Loucy (cell line): ENCODE measurements around the gene TPD52L1.

Experiments
- H2AFZ ChIP-seq: fragments of 200-600 bp; sonication (generic); 2 replicates; pipeline ENCODE4 v1.6.0; 2016; ENCODE audit warnings: antibody characterized with exemption, mild to moderate bottlenecking, low read length, moderate library complexity
- H3F3A ChIP-seq: fragments of 200-600 bp; 2 replicates; pipeline ENCODE4 v1.6.0; 2016; ENCODE audit warnings: antibody characterized with exemption, low read depth, mild to moderate bottlenecking
- H3K27me3 ChIP-seq: fragments of 200-600 bp; sonication (generic); 2 replicates; pipeline ENCODE4 v1.6.1; 2014; ENCODE audit warnings: low read length, mild to moderate bottlenecking; ENCODE audit not compliant: insufficient read depth, poor library complexity, severe bottlenecking
- H3K36me3 ChIP-seq: fragments of 200-600 bp; sonication (generic); 2 replicates; pipeline ENCODE4 v1.6.1; 2016; ENCODE audit warnings: low read length; ENCODE audit not compliant: insufficient read depth
- H3K4me1 ChIP-seq: fragments of 200-600 bp; sonication (generic); 2 replicates; pipeline ENCODE4 v1.5.1; 2014; ENCODE audit warnings: low read length, mild to moderate bottlenecking; ENCODE audit not compliant: insufficient read depth, poor library complexity, severe bottlenecking
- H3K4me2 ChIP-seq: fragments of 200-600 bp; sonication (generic); 2 replicates; pipeline ENCODE4 v1.6.0; 2014; ENCODE audit warnings: antibody characterized with exemption, low read length, low read depth, mild to moderate bottlenecking; ENCODE audit not compliant: poor library complexity, severe bottlenecking
- H3K4me3 ChIP-seq: fragments of 200-600 bp; sonication (generic); 2 replicates; pipeline ENCODE4 v1.5.1; 2014; ENCODE audit warnings: low read length, mild to moderate bottlenecking, mixed read lengths; ENCODE audit not compliant: poor library complexity, severe bottlenecking
- H3K79me2 ChIP-seq: fragments of 200-600 bp; sonication (generic); 2 replicates; pipeline ENCODE4 v1.6.1; 2014; ENCODE audit warnings: low read length; ENCODE audit not compliant: insufficient read depth
- H3K9ac ChIP-seq: fragments of 200-600 bp; sonication (generic); 2 replicates; pipeline ENCODE4 v1.6.0; 2014; ENCODE audit warnings: mild to moderate bottlenecking, low read depth, low read length, moderate library complexity; ENCODE audit not compliant: poor library complexity, severe bottlenecking
- H3K9me2 ChIP-seq: fragments of 200-600 bp; sonication (generic); replicated peaks from 2 replicates; pipeline ENCODE4 v1.6.1; 2016; ENCODE audit warnings: low read depth, low read length, mixed read lengths
- H3K9me3 ChIP-seq: fragments of 200-600 bp; sonication (generic); 2 replicates; pipeline ENCODE4 v1.6.1; 2014; ENCODE audit warnings: mild to moderate bottlenecking, antibody characterized with exemption, low read length, low read depth; ENCODE audit not compliant: insufficient read depth
- H4K20me1 ChIP-seq: fragments of 200-600 bp; sonication (generic); 2 replicates; pipeline ENCODE4 v1.6.0; 2014; ENCODE audit warnings: antibody characterized with exemption, low read length, mild to moderate bottlenecking; ENCODE audit not compliant: insufficient read depth, poor library complexity, severe bottlenecking
- EZH2phosphoT487 ChIP-seq: fragments of 200-600 bp; IDR thresholded peaks from 2 replicates; pipeline ENCODE4 v1.6.1; 2018; ENCODE audit warnings: antibody characterized with exemption, mild to moderate bottlenecking, moderate library complexity, borderline replicate concordance
- TF ChIP-seq, protein P1 (sequence below): fragments of 200-600 bp; sonication (generic); conservative IDR thresholded peaks from 2 replicates; pipeline ENCODE4 v1.5.1; 2014; ENCODE audit warnings: mild to moderate bottlenecking, antibody characterized with exemption, low read length

The TPD52L1 gene

DNA sequence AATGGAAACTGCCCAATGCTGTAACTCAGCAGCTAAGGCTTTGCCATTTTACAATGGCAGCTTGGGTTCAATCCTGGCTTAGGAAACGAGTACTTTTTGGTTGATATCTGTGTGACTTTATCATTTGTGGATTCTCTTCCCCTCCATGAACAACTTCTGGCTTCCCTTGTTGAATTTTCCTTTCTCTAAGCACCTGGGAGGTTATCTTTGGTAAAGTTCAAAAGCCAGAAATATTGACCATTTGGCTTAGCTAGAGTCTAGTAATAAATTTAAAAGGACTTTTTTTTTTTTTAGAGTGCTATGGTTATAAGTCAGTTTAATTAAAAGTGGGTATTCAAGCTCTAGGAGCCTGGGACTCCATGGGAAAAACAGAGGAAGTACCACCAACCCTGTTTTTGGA lies 31.7 kb upstream of the TPD52L1 start:
- Histone ChIP-seq H3K4me1 (no peaks in the 10 kb centered on the region), H3K9me3 (no peaks in the 10 kb centered on the region), H3K79me2 (no peaks in the 10 kb centered on the region), H3K9ac (no peak overlapping the region), H4K20me1 (no peaks in the 10 kb centered on the region), H3K36me3 (no peaks in the 10 kb centered on the region), H3F3A (no peaks in the 10 kb centered on the region), H3K4me3 (no peak overlapping the region), H3K4me2 (no peak overlapping the region), H3K27me3 (no peaks in the 10 kb centered on the region), H2AFZ (no peak overlapping the region), H3K9me2 (no peaks in the 10 kb centered on the region)
- TF ChIP-seq, protein P1, sequence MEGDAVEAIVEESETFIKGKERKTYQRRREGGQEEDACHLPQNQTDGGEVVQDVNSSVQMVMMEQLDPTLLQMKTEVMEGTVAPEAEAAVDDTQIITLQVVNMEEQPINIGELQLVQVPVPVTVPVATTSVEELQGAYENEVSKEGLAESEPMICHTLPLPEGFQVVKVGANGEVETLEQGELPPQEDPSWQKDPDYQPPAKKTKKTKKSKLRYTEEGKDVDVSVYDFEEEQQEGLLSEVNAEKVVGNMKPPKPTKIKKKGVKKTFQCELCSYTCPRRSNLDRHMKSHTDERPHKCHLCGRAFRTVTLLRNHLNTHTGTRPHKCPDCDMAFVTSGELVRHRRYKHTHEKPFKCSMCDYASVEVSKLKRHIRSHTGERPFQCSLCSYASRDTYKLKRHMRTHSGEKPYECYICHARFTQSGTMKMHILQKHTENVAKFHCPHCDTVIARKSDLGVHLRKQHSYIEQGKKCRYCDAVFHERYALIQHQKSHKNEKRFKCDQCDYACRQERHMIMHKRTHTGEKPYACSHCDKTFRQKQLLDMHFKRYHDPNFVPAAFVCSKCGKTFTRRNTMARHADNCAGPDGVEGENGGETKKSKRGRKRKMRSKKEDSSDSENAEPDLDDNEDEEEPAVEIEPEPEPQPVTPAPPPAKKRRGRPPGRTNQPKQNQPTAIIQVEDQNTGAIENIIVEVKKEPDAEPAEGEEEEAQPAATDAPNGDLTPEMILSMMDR = no peak
- no peak for TF ChIP-seq EZH2phosphoT487

DNA sequence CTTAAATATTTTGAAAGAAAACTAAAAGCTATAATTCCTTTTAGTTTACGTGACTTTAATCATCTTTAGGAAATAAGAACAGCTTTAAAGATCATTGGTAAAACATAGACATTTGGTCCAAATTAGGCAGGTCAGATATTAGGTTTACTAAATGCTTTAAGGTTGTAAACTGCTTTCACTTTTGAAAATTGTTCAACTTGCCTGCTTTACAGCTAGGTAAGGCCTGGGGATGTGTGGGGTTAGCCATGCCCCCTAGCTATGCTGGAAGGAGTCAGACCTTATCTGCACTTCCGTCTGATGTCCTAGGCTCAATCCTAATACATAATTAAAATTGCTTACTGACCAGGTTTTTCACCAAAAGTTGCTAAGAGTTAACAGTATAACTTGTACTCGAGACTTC lies 30.5 kb upstream of the TPD52L1 start:
- Histone ChIP-seq H3K9me2 (no peaks in the 10 kb centered on the region), H3K9ac (no peak overlapping the region), H3K4me1 (no peaks in the 10 kb centered on the region), H3K4me3 (no peak overlapping the region), H4K20me1 (no peaks in the 10 kb centered on the region), H3K36me3 (no peaks in the 10 kb centered on the region), H2AFZ (no peak overlapping the region), H3K4me2 (no peak overlapping the region), H3K9me3 (no peaks in the 10 kb centered on the region), H3K27me3 (no peaks in the 10 kb centered on the region), H3F3A (no peaks in the 10 kb centered on the region), H3K79me2 (no peaks in the 10 kb centered on the region)
- no peak for TF ChIP-seq EZH2phosphoT487
- TF ChIP-seq, protein P1 = no peak

DNA sequence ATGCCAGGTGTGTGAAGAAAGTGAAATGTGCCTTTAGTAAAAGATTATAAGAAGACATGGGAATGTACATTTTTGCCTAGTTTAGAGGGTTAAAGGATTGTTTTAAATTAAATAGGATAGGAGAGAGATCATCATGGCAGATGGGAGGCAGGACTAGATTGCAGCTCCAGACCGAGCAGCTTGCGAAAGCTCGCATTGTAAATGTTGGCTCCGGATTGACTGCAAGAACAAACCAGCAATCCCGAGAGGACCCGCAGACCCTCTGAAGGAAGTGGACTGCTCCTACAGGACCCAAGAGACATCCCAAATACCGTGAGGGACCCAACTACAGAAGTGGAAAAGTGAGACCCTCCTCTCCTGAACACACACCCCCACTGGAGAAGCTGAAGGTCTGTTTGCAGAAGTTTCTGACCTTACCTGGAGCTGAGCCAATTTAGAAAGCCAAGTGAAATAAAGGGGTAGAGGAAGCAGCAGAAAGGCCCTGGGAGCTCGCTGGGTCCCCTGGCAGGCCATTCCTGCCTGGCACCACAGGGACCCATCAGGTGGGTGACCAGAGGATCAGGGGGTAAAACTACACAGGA lies 30.0 kb upstream of the TPD52L1 start:
- Histone ChIP-seq H3K4me3 (no peak overlapping the region), H3K79me2 (no peaks in the 10 kb centered on the region), H3K4me1 (no peaks in the 10 kb centered on the region), H3K9me2 (no peaks in the 10 kb centered on the region), H3K9ac (no peak overlapping the region), H3F3A (no peaks in the 10 kb centered on the region), H2AFZ (no peak overlapping the region), H3K36me3 (no peaks in the 10 kb centered on the region), H3K27me3 (no peaks in the 10 kb centered on the region), H3K4me2 (no peak overlapping the region), H3K9me3 (no peaks in the 10 kb centered on the region), H4K20me1 (no peaks in the 10 kb centered on the region)
- TF ChIP-seq, protein P1 = no peak
- TF ChIP-seq EZH2phosphoT487 = no peak
